NCI-H526 (cell line): ENCODE results near the gene ITGAE.
"Not testable (repeated sequence)": the region's sequence is repeated elsewhere in the genome, so short reads cannot be mapped to it uniquely, and the experiment has no call there.

Experiments used
- DNase-seq, 2 experiments: peaks; one replicate each; lab custom pipeline; 2025; lab: John Stamatoyannopoulos, UW

The ITGAE gene

GRCh38 chr17:3729881-3730280, 71.1 kb downstream of the ITGAE start:
- DNase-seq = peak in 1 of 2 experiments; percentile 21

GRCh38 chr17:3728099-3728498, 72.9 kb downstream of the ITGAE start:
- not testable (repeated sequence) for DNase-seq

DNA sequence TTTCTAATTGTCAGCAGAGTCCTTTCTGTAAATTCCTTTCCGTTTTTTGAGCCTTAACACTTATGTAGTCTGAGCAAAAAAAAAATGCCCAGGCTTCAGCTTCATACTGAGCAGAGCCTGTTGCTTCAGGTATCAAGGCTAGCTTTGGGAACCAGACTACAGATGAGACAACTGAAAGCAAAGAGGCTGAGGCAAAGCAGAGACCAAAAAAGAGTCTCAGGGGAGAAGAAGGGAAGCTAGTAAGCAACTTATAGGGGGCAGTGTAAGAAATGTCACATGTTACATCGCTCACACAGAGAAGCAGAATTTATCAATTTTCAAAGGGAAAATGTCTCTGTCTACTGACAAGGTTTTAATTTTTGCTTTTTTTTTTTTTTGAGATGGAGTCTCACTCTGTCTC, 73.9 kb downstream of the ITGAE start:
- no peak for DNase-seq

DNA sequence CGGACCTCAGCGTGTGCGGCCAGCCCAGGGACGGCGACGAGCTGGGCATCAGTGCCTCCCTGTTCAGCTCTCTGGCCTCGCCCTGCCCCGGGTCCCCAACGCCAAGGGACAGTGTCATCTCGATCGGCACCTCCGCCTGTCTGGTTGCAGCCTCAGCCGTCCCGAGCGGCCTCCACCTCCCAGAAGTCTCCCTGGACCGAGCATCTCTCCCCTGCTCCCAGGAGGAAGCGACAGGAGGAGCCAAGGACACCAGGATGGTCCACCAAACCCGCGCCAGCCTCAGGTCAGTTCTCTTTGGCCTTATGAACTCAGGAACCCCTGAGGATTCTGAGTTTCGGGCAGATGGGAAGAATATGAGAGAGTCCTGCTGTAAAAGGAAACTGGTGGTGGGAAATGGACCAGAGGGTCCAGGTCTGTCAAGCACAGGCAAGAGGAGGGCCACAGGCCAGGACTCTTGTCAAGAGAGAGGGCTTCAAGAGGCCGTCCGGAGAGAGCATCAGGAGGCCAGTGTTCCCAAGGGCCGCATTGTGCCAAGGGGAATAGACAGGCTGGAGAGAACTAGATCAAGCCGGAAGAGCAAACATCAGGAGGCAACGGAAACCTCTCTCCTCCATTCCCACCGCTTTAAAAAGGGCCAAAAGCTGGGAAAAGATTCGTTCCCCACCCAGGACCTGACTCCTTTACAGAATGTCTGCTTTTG, 76.5 kb downstream of the ITGAE start:
- peak in 1 of 2 experiments; percentile 24 for DNase-seq

- DNase-seq = peak; percentile 66 to 91
Measured at GRCh38 chr17:3723556-3724377, 77.2 kb downstream of the ITGAE start, which contains the start of gene HASPIN. HASPIN (plus strand) TSS chr17:3723903; CDS start chr17:3723936, 33 bp downstream.

DNA sequence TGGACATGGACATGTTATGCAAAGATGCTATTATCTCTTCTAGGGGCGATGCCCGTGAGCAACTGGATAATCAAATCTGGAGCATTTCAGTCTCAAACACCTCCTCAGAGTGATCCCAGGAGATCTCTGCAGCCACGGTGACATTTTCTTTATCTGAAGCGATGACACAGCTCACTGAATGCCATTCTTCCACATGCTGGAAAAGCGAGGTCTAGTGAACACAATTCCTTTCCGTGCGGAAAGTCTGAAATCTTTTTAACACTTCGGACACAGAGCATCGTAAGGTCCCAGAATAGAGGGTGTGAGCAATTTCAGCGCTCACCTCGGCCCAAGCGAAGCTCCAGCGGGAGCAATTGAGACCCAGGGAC, 77.8 kb downstream of the ITGAE start:
- peak in 1 of 2 experiments; percentile 44 for DNase-seq

DNA sequence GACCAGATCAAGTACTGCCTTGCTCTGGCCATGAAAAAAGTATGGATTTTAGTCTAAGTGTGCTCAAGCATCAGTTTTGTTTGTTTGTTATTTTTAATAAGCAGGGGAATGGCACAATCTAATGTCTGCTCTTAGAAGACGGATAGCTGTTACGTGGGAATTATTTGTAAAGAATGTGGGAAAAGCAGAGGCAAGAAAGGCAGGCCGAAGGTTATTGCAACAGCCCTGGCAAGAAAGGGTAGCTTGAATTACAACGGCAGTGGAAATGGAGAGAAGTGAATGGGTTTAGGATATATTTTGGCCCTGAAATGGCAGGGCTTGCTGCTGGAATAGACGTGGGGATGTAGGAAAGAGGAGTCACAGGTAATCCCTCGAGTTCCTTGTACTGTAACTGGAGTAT, 78.3 kb downstream of the ITGAE start:
- no peak for DNase-seq

GRCh38 chr17:3719265-3719664, 81.7 kb downstream of the ITGAE start:
- DNase-seq = no peak

GRCh38 chr17:3718201-3718600, 82.8 kb downstream of the ITGAE start:
- DNase-seq = no peak

DNA sequence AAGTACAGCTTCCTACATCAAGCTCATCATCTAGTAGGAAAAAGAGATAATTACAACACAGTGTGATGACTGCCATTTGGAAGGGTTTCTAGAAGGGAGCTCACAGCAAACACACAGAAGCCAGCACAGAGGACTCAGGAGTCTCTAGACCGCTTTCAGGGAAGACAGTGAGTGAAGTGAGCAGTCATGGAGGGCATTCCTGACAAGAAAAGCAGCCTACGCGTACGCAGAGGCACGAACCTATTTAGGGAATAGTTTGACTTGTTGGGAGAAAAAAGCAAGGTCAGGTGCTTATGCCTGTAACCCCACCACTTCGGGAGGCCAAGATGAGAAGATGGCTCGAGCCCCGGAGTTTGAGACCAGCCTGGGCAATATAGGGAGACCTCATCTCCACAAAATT, 85.7 kb downstream of the ITGAE start:
- DNase-seq = no peak

GRCh38 chr17:3712811-3713463, 88.1 kb downstream of the ITGAE start:
- no peak for DNase-seq

- DNase-seq = no peak
Measured at GRCh38 chr17:3710951-3711383, 90.0 kb downstream of the ITGAE start.

GRCh38 chr17:3708366-3708765, 92.6 kb downstream of the ITGAE start:
- DNase-seq = no peak

GRCh38 chr17:3705718-3705984, 95.3 kb downstream of the ITGAE start:
- not testable (repeated sequence) for DNase-seq

GRCh38 chr17:3704931-3705717, 95.9 kb downstream of the ITGAE start:
- no peak for DNase-seq

GRCh38 chr17:3702041-3702539, 98.9 kb downstream of the ITGAE start:
- DNase-seq = not testable (repeated sequence)

GRCh38 chr17:3699951-3700350, 101.0 kb downstream of the ITGAE start:
- no peak for DNase-seq

- DNase-seq = no peak
Measured at GRCh38 chr17:3698139-3698538, 102.8 kb downstream of the ITGAE start.

- DNase-seq = no peak
Measured at GRCh38 chr17:3697103-3697476, 103.9 kb downstream of the ITGAE start.

- peak in 1 of 2 experiments; percentile 17 for DNase-seq
Measured at GRCh38 chr17:3695723-3696411, 105.1 kb downstream of the ITGAE start, which contains the start of gene P2RX5. P2RX5 (minus strand) TSS chr17:3696155; CDS start chr17:3696005, 150 bp downstream.

DNA sequence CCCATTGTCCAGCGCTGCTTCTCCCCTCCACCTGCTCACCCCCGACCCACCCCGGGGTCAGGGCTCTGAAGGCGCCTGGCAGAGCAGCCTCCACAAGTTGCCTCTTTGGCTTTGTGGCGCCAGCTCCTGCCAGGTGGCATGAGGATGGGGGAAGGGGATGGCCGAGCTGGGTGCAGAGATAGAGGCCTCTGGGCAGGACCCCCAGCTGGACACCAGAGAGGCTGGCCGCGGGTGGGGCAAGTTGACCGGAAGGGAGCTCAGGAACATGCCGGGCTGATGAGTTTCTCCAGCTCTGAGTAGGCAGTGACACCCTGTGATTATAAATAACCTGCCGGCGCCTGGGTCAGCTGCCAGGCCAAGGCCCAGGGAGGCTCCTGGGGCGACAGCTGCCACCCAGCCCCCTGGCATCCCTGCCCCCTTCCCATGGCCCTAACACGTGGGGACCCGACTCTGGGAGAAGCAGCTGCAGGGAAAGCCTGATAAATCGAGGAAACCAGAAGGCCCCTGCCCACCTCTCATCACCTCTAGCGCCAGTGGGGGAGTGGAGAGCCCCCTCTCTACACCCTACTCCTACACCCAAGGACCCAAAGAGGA, 105.8 kb downstream of the ITGAE start:
- no peak for DNase-seq
